ENCODE data around the gene HAGH. TPM values are rescaled to one million over a fixed set of nuclear protein-coding genes. Genes with fewer than 3 reads are reported as not detected.

The HAGH gene
- total and polyA plus RNA-seq, 9 of the 15 experiments (the other 6 are each of a cell fraction or from before 2014, with no cell fraction given) = 0.46 to 35.1 (median 16.8) TPM

GRCh38 chr16:1784977-1785845 lies 41.4 kb downstream of the HAGH start (continued):
- no peak for TF ChIP-seq ZNF518B (CRISPR knock-in tag; IDR thresholded peaks at IDR 0.05)

DNA sequence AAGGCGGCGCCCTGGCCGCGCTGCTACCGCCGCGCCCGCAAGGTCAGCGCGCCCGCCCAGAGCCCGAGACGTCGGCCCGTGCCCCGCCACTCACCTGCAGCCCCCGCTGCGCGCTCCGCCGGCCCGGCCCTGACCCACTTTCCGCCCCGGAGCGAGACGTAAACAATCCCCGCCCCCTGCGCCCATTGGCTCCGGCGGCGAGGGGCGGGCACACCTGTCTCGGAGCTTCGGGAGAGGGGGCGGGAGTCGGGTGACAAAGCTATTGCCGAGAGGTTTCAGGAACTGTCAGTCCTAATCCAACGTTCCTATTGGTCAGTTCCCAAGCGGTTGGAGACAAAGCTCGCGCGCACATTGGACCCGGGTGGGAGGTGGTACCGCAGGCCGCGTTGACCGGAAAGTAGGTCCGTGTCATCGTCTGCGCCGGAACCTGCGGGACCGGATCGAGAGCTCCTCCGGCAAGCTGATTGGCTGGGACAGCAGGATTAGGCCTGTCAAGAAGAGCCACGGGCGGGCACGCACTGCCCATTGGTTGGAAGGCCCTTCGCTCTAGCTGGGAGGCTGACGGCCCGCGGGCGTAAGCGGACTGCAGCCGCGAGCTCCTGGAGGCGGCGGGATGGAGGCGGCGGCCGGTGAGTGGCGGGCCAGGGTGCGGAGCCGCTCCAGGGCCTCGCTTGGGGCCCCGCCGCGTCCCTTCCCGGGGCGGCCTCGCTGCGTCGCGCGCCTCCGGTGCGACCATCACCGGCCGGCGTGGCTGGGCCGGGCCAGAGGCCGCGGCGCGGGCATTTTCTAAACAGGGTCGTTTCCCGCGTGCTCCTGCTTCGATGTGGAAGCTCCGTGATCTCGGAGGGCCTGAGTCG lies 44.0 kb downstream of the HAGH start, which contains the start of the genes NUBP2 and SPSB3:
Gene NUBP2, plus strand, starts transcription at position 553 of the 857 bp plus-strand sequence. Its CDS starts 61 bp downstream, at position 614.
Gene SPSB3, minus strand, starts transcription at position 164 of the 857 bp plus-strand sequence. CDS start 1,088 bp downstream, outside the sequence.
- ChIA-PET CTCF (ENCODE audit: low intra/inter-chr PET ratio) (interaction anchor here (0.6 to 0.7 kb wide), 2 partner anchors 167 to 484 kb away, joined by 3 read pairs; no protein-coding TSS in a partner anchor), POLR2A (interaction anchor here (0.6 to 2.3 kb wide), 17 partner anchors 8 to 1101 kb away, joined by 3 to 35 read pairs (median 4); partner anchors contain the start of genes EME2, MRPS34, NME3 and RPS2)
- H3K4me3 ChIP-seq = peak within 1 kb of the TSS; percentile 99
- peak within 1 kb of the TSS; percentile 98 for H3K4me2 ChIP-seq (ENCODE audit: insufficient read depth, low read length)
- intact Hi-C loops (cut with micrococcal nuclease) = loop anchor here (5.0 kb wide), 1 partner anchor 170 kb away; the partner anchor contains the start of genes CRAMP1 and IFT140
- peak within 1 kb of the TSS; percentile 68 for H2AFZ ChIP-seq (ENCODE audit: low read depth, low read length)
- peaks cover 3% of the 10 kb centered on the region; the same call in 1 of the 2 replicates for H4K20me1 ChIP-seq (replicated peaks; ENCODE audit: control insufficient read depth, insufficient read depth, low read length)
- no peaks in the 10 kb centered on the region for H3K27me3 ChIP-seq (ENCODE audit: control insufficient read depth in 2 of 2, insufficient read depth in 2 of 2, low read length in 2 of 2)
- no TSS peak for BruUV-seq (replicated peaks)
- peaks cover 53% of the 10 kb centered on the region for H3K79me2 ChIP-seq (ENCODE audit: control insufficient read depth, insufficient read depth, low read length)
- H3K9ac ChIP-seq (ENCODE audit: insufficient read depth in 1 of 2, low read depth in 2 of 2, low read length in 2 of 2) = peak within 1 kb of the TSS; percentile 86 to 96
- in situ Hi-C loops (cut with MboI) = loop anchor here (5.0 kb wide), 1 partner anchor 150 kb away; no protein-coding TSS in a partner anchor
- H3K9me1 ChIP-seq (ENCODE audit: control insufficient read depth, insufficient read depth, low read length) = no peaks in the 10 kb centered on the region
- FAIRE-seq (peak; percentile 100), DNase-seq (ENCODE audit: extremely low read depth in 1 of 4, low spot score in 3 of 4) (peak; percentile 94 to 100 (median 96)), ATAC-seq (peak; percentile 93)
- H3K27ac ChIP-seq (ENCODE audit: extremely low read depth, low read depth, low read length) = peak within 1 kb of the TSS; percentile 78
- H3K4me1 ChIP-seq (replicated peaks in 1 of 2; ENCODE audit: control insufficient read depth in 2 of 2, insufficient read depth in 2 of 2, low read length in 2 of 2) = peaks cover 4 to 84% of the 10 kb centered on the region in 2 experiments; a peak in 3 of 5 replicates
- WGBS (ENCODE audit: insufficient coverage, low coverage, missing lambda C conversion rate) = under 1% methylated on average over 64 of the region's 102 CpGs
- H3K36me3 ChIP-seq (ENCODE audit: control insufficient read depth, insufficient read depth, low read length) = peaks cover 51% of the 10 kb centered on the region; the same call in 1 of the 3 replicates
- no peaks in the 10 kb centered on the region for H3K9me3 ChIP-seq (replicated peaks; ENCODE audit: control insufficient read depth, insufficient read depth, low read depth, low read length)
- no peak for TF ChIP-seq CSDE1 (IDR thresholded peaks at IDR 0.05)
- TF ChIP-seq ZKSCAN1 (IDR thresholded peaks at IDR 0.05; ENCODE audit: low read depth, low read length) = 0 out of 2 replicates have a peak, but pooled peaks have one; percentile 19
- TF ChIP-seq IRF2 (CRISPR knock-in tag; IDR thresholded peaks at IDR 0.05) = no peak
- no peak for TF ChIP-seq CEBPB (tag; IDR thresholded peaks at IDR 0.05)
- no peak for TF ChIP-seq ELF2 (CRISPR knock-in tag; IDR thresholded peaks at IDR 0.05)
- TF ChIP-seq ZNF253 (CRISPR knock-in tag; conservative IDR thresholded peaks at IDR 0.05) = no peak
- TF ChIP-seq, protein P1, sequence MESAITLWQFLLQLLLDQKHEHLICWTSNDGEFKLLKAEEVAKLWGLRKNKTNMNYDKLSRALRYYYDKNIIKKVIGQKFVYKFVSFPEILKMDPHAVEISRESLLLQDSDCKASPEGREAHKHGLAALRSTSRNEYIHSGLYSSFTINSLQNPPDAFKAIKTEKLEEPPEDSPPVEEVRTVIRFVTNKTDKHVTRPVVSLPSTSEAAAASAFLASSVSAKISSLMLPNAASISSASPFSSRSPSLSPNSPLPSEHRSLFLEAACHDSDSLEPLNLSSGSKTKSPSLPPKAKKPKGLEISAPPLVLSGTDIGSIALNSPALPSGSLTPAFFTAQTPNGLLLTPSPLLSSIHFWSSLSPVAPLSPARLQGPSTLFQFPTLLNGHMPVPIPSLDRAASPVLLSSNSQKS (CRISPR knock-in tag; IDR thresholded peaks at IDR 0.05) = no peak
- no peak for TF ChIP-seq HBP1 (CRISPR knock-in tag; IDR thresholded peaks at IDR 0.05)

Data from K562 (cell line).